ENCODE results near the gene TJAP1. TPM values are rescaled to one million over a fixed set of nuclear protein-coding genes. Genes with fewer than 3 reads are reported as not detected.

Gene TJAP1
- polyA plus RNA-seq, 6 donors from 2014 or later = 6.9 to 16.7 (median 9.2) TPM

Other genes starting within 250 kb of the TJAP1 start
- gene DNPH1, start 248.1 kb upstream of the TJAP1 start, polyA plus RNA-seq (ENCODE audit: low read depth in 6 of 6) = 100 to 1,000 TPM; 101 to 176 (median 133) TPM
- gene TTBK1, start 234.1 kb upstream of the TJAP1 start, polyA plus RNA-seq (ENCODE audit: low read depth in 6 of 6) = not detected
- gene SLC22A7, start 179.3 kb upstream of the TJAP1 start, polyA plus RNA-seq (ENCODE audit: low read depth in 6 of 6) = under 1 TPM in 1 of 6 donors, not detected in 5; 0.54 TPM
- gene CRIP3, start 168.7 kb upstream of the TJAP1 start, polyA plus RNA-seq (ENCODE audit: low read depth in 6 of 6) = 1 to 10 TPM; 2.7 to 7.8 (median 5.3) TPM
- gene ZNF318, start 107.9 kb upstream of the TJAP1 start, polyA plus RNA-seq (ENCODE audit: low read depth in 6 of 6) = 100 to 1,000 TPM in 1 of 6 donors, 10 to 100 TPM in 5; 25.2 to 105 (median 43.4) TPM
- gene ABCC10, start 50.0 kb upstream of the TJAP1 start, polyA plus RNA-seq (ENCODE audit: low read depth in 6 of 6) = 10 to 100 TPM in 5 of 6 donors, 1 to 10 TPM in 1; 9.0 to 21.0 (median 12.3) TPM
- gene DLK2, start 22.0 kb upstream of the TJAP1 start, polyA plus RNA-seq (ENCODE audit: low read depth in 6 of 6) = under 1 TPM in 4 of 6 donors, not detected in 2; 0.34 to 0.39 (median 0.39) TPM
- not detected for gene LRRC73, start 32.8 kb downstream of the TJAP1 start, polyA plus RNA-seq (ENCODE audit: low read depth in 6 of 6)
- 10 to 100 TPM; 72.5 to 97.5 (median 89.9) TPM for gene YIPF3, start 39.4 kb downstream of the TJAP1 start, polyA plus RNA-seq (ENCODE audit: low read depth in 6 of 6)
- gene POLR1C, start 39.5 kb downstream of the TJAP1 start, polyA plus RNA-seq (ENCODE audit: low read depth in 6 of 6) = 10 to 100 TPM in 4 of 6 donors, 1 to 10 TPM in 2; 9.3 to 19.8 (median 13.1) TPM
- 10 to 100 TPM in 1 of 6 donors, 1 to 10 TPM in 5; 5.0 to 15.3 (median 7.7) TPM for gene XPO5, start 98.5 kb downstream of the TJAP1 start, polyA plus RNA-seq (ENCODE audit: low read depth in 6 of 6)
- 10 to 100 TPM; 15.1 to 41.4 (median 19.1) TPM for gene POLH, start 98.6 kb downstream of the TJAP1 start, polyA plus RNA-seq (ENCODE audit: low read depth in 6 of 6)
- gene GTPBP2, start 151.7 kb downstream of the TJAP1 start, polyA plus RNA-seq (ENCODE audit: low read depth in 6 of 6) = 10 to 100 TPM in 1 of 6 donors, 1 to 10 TPM in 5; 2.5 to 17.3 (median 3.8) TPM
- 10 to 100 TPM; 21.3 to 31.4 (median 27.9) TPM for gene MAD2L1BP, start 158.3 kb downstream of the TJAP1 start, polyA plus RNA-seq (ENCODE audit: low read depth in 6 of 6)
- 1 to 10 TPM in 4 of 6 donors, under 1 TPM in 1, not detected in 1; 0.96 to 1.9 (median 1.5) TPM for gene RSPH9, start 167.5 kb downstream of the TJAP1 start, polyA plus RNA-seq (ENCODE audit: low read depth in 6 of 6)
- 10 to 100 TPM; 61.1 to 91.0 (median 80.1) TPM for gene MRPS18A, start 210.2 kb downstream of the TJAP1 start, polyA plus RNA-seq (ENCODE audit: low read depth in 6 of 6)